ENCODE measurements around the gene DPP10. TPM values are rescaled to one million over a fixed set of nuclear protein-coding genes. Genes with fewer than 3 reads are reported as not detected.

Gene DPP10
- total and polyA plus RNA-seq, 2 of the 13 experiments (the other 11 are each of a cell fraction or from before 2014, with no cell fraction given) = 0.95 to 1.7 TPM

DNA sequence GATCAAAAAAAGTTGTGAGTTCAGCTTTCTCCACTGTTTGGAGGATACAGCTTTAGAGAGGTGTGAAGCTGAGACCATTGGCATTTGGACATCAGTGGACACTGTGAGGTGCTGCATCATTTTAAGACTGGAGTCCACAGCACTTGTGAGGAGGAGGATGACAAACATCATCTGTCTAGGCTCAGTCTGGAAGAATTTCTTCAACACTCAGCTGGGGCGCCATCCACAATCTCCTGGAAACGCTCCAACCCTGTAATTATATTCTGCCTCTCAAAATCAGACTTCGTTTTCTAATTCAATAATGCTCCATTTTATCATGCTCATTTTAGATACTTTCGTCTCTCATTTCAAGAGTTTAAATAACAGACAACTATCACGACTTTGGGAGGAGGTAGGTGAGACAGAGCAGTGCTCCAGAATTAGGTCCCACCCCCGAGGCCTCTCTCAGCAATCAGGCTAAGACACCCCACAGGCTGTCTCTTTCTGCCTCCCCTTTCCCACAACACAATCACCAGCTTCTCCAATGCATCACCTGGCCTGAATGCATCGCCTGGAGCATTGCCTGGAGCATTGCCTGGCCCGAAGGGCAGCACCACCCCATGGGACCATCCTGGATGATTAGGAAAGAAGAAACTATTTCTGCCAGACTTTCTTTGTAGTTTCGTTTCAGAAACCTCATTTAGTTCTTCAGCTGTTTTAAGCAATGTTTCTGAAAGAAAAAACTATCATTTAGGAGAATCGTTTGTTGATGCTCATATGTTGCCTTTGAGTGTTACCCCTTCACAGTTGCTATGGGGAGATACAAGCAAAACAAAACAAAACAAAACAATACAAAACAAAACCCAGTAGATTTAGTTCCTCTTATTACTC lies 37.0 kb upstream of the DPP10 start:
- Histone ChIP-seq H3K9me3 (ENCODE audit: low read length) (no peaks in the 10 kb centered on the region), H3K4me3 (replicated peaks in 1 of 3; ENCODE audit: insufficient read depth in 1 of 3, low read depth in 2 of 3, low read length in 3 of 3) (no peak overlapping the region), H3K9ac (ENCODE audit: insufficient read depth, low read depth, low read length) (no peak overlapping the region), H2AFZ (ENCODE audit: low read length) (no peak overlapping the region), H3K27ac (ENCODE audit: extremely low read length, insufficient read depth, low read length) (no peak overlapping the region), H3K4me2 (ENCODE audit: low read depth, low read length) (no peak overlapping the region), H3K27me3 (ENCODE audit: control insufficient read depth in 1 of 2, insufficient read depth in 2 of 2, low read length in 2 of 2) (no peaks in the 10 kb centered on the region; a peak in 1 of 5 replicates), H3K4me1 (ENCODE audit: insufficient read depth, low read length) (no peaks in the 10 kb centered on the region), H4K20me1 (ENCODE audit: insufficient read depth, low read length) (no peaks in the 10 kb centered on the region), H3K36me3 (replicated peaks in 1 of 2; ENCODE audit: control insufficient read depth in 1 of 2, insufficient read depth in 2 of 2, low read length in 2 of 2) (no peaks in the 10 kb centered on the region), H3K79me2 (ENCODE audit: insufficient read depth, low read length) (no peaks in the 10 kb centered on the region)
- ATAC-seq (no peak), FAIRE-seq (no peak), DNase-seq (ENCODE audit: low spot score) (no peak)
- 2% methylated on average over 10 of the region's 10 CpGs for WGBS (ENCODE audit: low lambda C conversion rate)
- BruUV-seq (replicated peaks) = no TSS peak
- ChIA-PET CTCF (ENCODE audit: low intra/inter-chr PET ratio, low total read pairs) (no interaction called here), POLR2A (no interaction called here)
- in situ Hi-C loops (cut with HindIII; ENCODE audit: extremely low pct_ligation_motif_present, low pct_unique_long_range_greater_than_20kb) (no loop called here), intact Hi-C loops (cut with micrococcal nuclease; ENCODE audit: unreplicated experiment) (no loop called here)
- TF ChIP-seq AHR (CRISPR knock-in tag; IDR thresholded peaks at IDR 0.05) = no peak
- TF ChIP-seq, protein P1, sequence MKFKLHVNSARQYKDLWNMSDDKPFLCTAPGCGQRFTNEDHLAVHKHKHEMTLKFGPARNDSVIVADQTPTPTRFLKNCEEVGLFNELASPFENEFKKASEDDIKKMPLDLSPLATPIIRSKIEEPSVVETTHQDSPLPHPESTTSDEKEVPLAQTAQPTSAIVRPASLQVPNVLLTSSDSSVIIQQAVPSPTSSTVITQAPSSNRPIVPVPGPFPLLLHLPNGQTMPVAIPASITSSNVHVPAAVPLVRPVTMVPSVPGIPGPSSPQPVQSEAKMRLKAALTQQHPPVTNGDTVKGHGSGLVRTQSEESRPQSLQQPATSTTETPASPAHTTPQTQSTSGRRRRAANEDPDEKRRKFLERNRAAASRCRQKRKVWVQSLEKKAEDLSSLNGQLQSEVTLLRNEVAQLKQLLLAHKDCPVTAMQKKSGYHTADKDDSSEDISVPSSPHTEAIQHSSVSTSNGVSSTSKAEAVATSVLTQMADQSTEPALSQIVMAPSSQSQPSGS (CRISPR knock-in tag; IDR thresholded peaks at IDR 0.05) = no peak
- no peak for TF ChIP-seq KDM5A (IDR thresholded peaks at IDR 0.05; ENCODE audit: borderline replicate concordance, low read length)
- TF ChIP-seq, protein P2, sequence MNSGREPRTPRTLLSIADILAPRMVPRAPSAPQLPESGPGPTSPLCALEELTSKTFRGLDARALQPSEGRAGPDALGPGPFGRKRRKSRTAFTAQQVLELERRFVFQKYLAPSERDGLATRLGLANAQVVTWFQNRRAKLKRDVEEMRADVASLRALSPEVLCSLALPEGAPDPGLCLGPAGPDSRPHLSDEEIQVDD (CRISPR knock-in tag; IDR thresholded peaks at IDR 0.05; ENCODE audit: borderline replicate concordance) = no peak
- no peak for TF ChIP-seq ATF6 (CRISPR knock-in tag; conservative IDR thresholded peaks at IDR 0.05)
- TF ChIP-seq LCORL (IDR thresholded peaks at IDR 0.05) = no peak
- TF ChIP-seq LCORL (CRISPR knock-in tag; IDR thresholded peaks at IDR 0.05) = no peak
- no peak for TF ChIP-seq YEATS4 (CRISPR knock-in tag; IDR thresholded peaks at IDR 0.05; ENCODE audit: borderline replicate concordance)
- no peak for TF ChIP-seq PRPF4 (IDR thresholded peaks at IDR 0.05; ENCODE audit: low read depth, low read length, poor library complexity, severe bottlenecking)
- no peak for TF ChIP-seq TMF1 (CRISPR knock-in tag; IDR thresholded peaks at IDR 0.05; ENCODE audit: low read depth)
- no peak for TF ChIP-seq PAWR (CRISPR knock-in tag; IDR thresholded peaks at IDR 0.05; ENCODE audit: borderline replicate concordance)
- TF ChIP-seq ZNF768 (CRISPR knock-in tag; IDR thresholded peaks at IDR 0.05) = no peak
- TF ChIP-seq ZBTB42 (CRISPR knock-in tag; IDR thresholded peaks at IDR 0.05) = no peak
- no peak for TF ChIP-seq SIN3A (IDR thresholded peaks at IDR 0.05; ENCODE audit: borderline replicate concordance, low read depth, low read length)
- TF ChIP-seq ZNF710 (CRISPR knock-in tag; IDR thresholded peaks at IDR 0.05; ENCODE audit: borderline replicate concordance) = no peak
- no peak for TF ChIP-seq ZC3H4 (CRISPR knock-in tag; IDR thresholded peaks at IDR 0.05; ENCODE audit: borderline replicate concordance)
- no peak for TF ChIP-seq RBM39 (IDR thresholded peaks at IDR 0.05; ENCODE audit: low read depth, low read length, poor library complexity, severe bottlenecking)
- no peak for TF ChIP-seq ZNF567 (CRISPR knock-in tag; IDR thresholded peaks at IDR 0.05; ENCODE audit: borderline replicate concordance)

Data from HepG2 (cell line).